Tibial nerve (tissue), 4 donors: ENCODE measurements around the gene MRPS2. TPM values are rescaled to one million over a fixed set of nuclear protein-coding genes. Genes with fewer than 3 reads are reported as not detected.

ENCODE experiments used
- DNase-seq, 2 donors: peaks; one replicate each; pipeline ENCODE4 v3.0.0-alpha.2; 2019; ENCODE audit warnings: low spot score in 2 of 2
- H3K27ac ChIP-seq, 4 donors: fragments of 200-600 bp; sonication (generic) in 3 of 4; one replicate each; pipeline ENCODE4 v1.5.1; 2017 to 2019; ENCODE audit warnings: mild to moderate bottlenecking in 1 of 4
- H3K27me3 ChIP-seq, 2 donors: fragments of 200-600 bp; sonication (generic) in 1 of 2; one replicate each; pipeline versions ENCODE4 v1.5.1 to v1.6.0; 2017 to 2019
- H3K36me3 ChIP-seq, 3 donors: fragments of 200-600 bp; sonication (generic); one replicate each; pipeline ENCODE4 v1.5.1; 2018 to 2019
- H3K4me1 ChIP-seq, 4 donors: fragments of 200-600 bp; sonication (generic) in 3 of 4; one replicate each; pipeline ENCODE4 v1.5.1; 2017 to 2019
- H3K4me3 ChIP-seq, 4 donors: fragments of 200-600 bp; sonication (generic) in 3 of 4; one replicate each; pipeline ENCODE4 v1.5.1; 2017 to 2019; ENCODE audit warnings: mild to moderate bottlenecking in 1 of 4, moderate library complexity in 1 of 4
- H3K9me3 ChIP-seq, 4 donors: fragments of 200-600 bp; sonication (generic) in 3 of 4; one replicate each; pipeline ENCODE4 v1.5.1; 2017 to 2019
- CTCF ChIP-seq, 5 experiments: fragments of 200-600 bp in 3 of 5; fragments of 450-650 bp in 2 of 5; sonication (generic) in 3 of 5; IDR thresholded peaks; one replicate each; pipeline ENCODE4 v1.5.1; 2016 to 2019; ENCODE audit warnings: antibody characterized with exemption in 5 of 5, mild to moderate bottlenecking in 3 of 5, moderate library complexity in 2 of 5
- EP300 ChIP-seq, 2 donors: sonication (generic); formaldehyde crosslinking; IDR thresholded peaks; one replicate each; pipeline ENCODE4 v1.6.1; 2017; ENCODE audit warnings: antibody characterized with exemption in 2 of 2, mild to moderate bottlenecking in 1 of 2
- POLR2A ChIP-seq, 2 donors: fragments of 450-650 bp; IDR thresholded peaks; one replicate each; pipeline ENCODE4 v1.6.1; 2017; ENCODE audit warnings: antibody characterized with exemption in 2 of 2, mild to moderate bottlenecking in 2 of 2, moderate library complexity in 2 of 2
- WGBS, 2 donors: methylation state at CpG; one replicate each; pipeline ENCODE4 v1.1.5; 2018; 5-methylcytosine and 5-hydroxymethylcytosine counted together
- total RNA-seq, 4 donors: library from RNA; depleted of rRNA; stranded (reverse); fragments of >200 nt; gene quantifications; one replicate each; pipeline ENCODE4 v1.1.0, GENCODE V29; 2016

Gene MRPS2
- total RNA-seq, 4 donors from 2014 or later: 24.9 to 29.2 (median 26.3) TPM

DNA sequence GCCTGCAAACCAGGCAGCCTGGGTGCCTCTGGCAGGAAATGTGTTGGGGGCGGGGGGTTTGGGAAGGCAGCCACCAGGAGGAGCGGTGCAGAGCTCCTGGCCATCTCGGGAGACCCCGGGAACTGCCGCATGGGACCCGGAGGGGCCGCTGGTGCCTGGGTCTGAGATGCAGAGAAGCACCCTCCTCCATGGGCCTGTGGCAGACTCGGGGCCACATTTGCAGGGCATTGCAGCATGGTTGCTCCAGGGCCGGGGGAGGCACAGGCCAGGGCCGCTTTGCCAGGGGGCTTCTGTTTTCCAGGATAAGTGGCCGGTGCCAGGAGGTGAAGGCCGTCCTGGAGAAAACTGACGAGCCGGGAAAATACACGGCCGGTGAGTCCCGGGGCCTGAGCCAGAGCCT lies 22.4 kb downstream of the MRPS2 start:
- DNase-seq: no peak
- peaks cover 0 to 31% of the 10 kb centered on the region in 2 donors for H3K27me3 ChIP-seq
- 69 to 71% methylated on average over 17 of the region's 17 CpGs for WGBS, 2 donors

DNA sequence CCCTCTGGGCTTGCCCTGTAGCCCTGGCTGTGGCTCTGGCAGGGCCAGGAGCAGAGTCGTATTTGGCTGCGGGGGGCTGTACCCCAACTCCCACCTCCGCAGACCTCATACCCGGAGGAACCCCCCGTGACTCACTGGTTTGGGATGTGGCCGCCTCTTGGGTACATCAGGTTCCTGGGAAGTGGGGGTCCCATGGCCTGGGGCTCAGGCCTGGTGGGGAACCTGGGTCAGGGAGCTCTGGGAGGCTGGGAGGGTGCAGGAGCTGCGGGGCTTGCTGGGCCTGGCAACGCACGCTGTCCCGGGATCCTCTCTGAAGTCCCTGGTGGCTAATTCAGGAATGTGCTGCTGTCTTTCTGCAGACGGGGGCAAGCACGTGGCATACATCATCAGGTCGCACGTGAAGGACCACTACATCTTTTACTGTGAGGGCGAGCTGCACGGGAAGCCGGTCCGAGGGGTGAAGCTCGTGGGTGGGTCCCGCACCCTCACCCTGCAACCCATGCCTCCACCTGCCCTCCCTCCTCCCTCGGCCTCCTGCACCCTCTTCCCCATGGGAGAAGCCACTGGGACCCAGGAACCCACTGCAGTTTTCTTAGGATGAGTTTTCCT lies 23.1 kb downstream of the MRPS2 start:
- 63 to 67% methylated on average over 15 to 16 of the region's 21 CpGs for whole genome bisulfite sequencing, 2 donors

More for the DNA sequence above, 22.4 kb downstream of the MRPS2 start:
- no peaks in the 10 kb centered on the region for H3K9me3 ChIP-seq
- H3K4me3 ChIP-seq: no peak overlapping the region
- no peaks in the 10 kb centered on the region for H3K4me1 ChIP-seq
- TF ChIP-seq CTCF (IDR thresholded peaks at IDR 0.05) (no peak), POLR2A (IDR thresholded peaks at IDR 0.05) (no peak), EP300 (IDR thresholded peaks at IDR 0.05) (no peak)
- no peaks in the 10 kb centered on the region for H3K36me3 ChIP-seq
- no peak overlapping the region for H3K27ac ChIP-seq

GRCh38 chr9:135524130-135524861 lies 23.8 kb downstream of the MRPS2 start:
- Histone ChIP-seq H3K27ac (no peak overlapping the region), H3K9me3 (peaks cover 0 to 4% (median 0%) of the 10 kb centered on the region in 4 donors), H3K27me3 (peaks cover 0 to 31% of the 10 kb centered on the region in 2 donors), H3K36me3 (no peaks in the 10 kb centered on the region), H3K4me3 (no peak overlapping the region), H3K4me1 (no peaks in the 10 kb centered on the region)
- DNase-seq: no peak
- TF ChIP-seq EP300 (IDR thresholded peaks at IDR 0.05): no peak
- no peak for TF ChIP-seq CTCF (IDR thresholded peaks at IDR 0.05)
- no peak for TF ChIP-seq POLR2A (IDR thresholded peaks at IDR 0.05)
- 43 to 60% methylated on average over 11 to 26 of the region's 27 CpGs for WGBS, 2 donors

More for the DNA sequence above, 23.1 kb downstream of the MRPS2 start:
- Histone ChIP-seq H3K9me3 (no peaks in the 10 kb centered on the region), H3K36me3 (no peaks in the 10 kb centered on the region), H3K4me1 (no peaks in the 10 kb centered on the region), H3K4me3 (no peak overlapping the region), H3K27ac (no peak overlapping the region), H3K27me3 (peaks cover 0 to 31% of the 10 kb centered on the region in 2 donors)
- DNase-seq: no peak
- TF ChIP-seq EP300 (IDR thresholded peaks at IDR 0.05) (no peak), CTCF (IDR thresholded peaks at IDR 0.05) (no peak), POLR2A (IDR thresholded peaks at IDR 0.05) (no peak)

GRCh38 chr9:135525241-135526088 lies 25.0 kb downstream of the MRPS2 start:
- no peak for DNase-seq

More at GRCh38 chr9:135525241-135526088, 25.0 kb downstream of the MRPS2 start:
- Histone ChIP-seq H3K27me3 (peaks cover 0 to 31% of the 10 kb centered on the region in 2 donors), H3K9me3 (peaks cover 0 to 16% (median 0%) of the 10 kb centered on the region in 4 donors), H3K4me1 (no peaks in the 10 kb centered on the region), H3K27ac (no peak overlapping the region), H3K36me3 (no peaks in the 10 kb centered on the region), H3K4me3 (no peak overlapping the region)
- no peak for TF ChIP-seq CTCF (IDR thresholded peaks at IDR 0.05)
- no peak for TF ChIP-seq POLR2A (IDR thresholded peaks at IDR 0.05)
- TF ChIP-seq EP300 (IDR thresholded peaks at IDR 0.05): no peak
- 76 to 82% methylated on average over 23 to 31 of the region's 31 CpGs for WGBS, 2 donors
